KMS-11 (cell line): ENCODE measurements around the gene CACNA2D3.

Source experiments
- H2AFZ ChIP-seq: fragments of 200-600 bp; sonication (generic); 2 replicates; pipeline ENCODE4 v1.6.1; 2016; ENCODE audit warnings: antibody characterized with exemption, mixed run types, low read depth
- H3K27ac ChIP-seq: fragments of 200-600 bp; sonication (generic); 2 replicates; pipeline ENCODE4 v1.6.1; 2016; ENCODE audit warnings: mild to moderate bottlenecking, mixed run types
- H3K27me3 ChIP-seq: fragments of 200-600 bp; sonication (generic); 2 replicates; pipeline ENCODE4 v1.6.1; 2017; ENCODE audit warnings: mild to moderate bottlenecking, low read depth, mixed run types, moderate library complexity; ENCODE audit not compliant: insufficient read depth
- H3K36me3 ChIP-seq: fragments of 200-600 bp; sonication (generic); 2 replicates; pipeline ENCODE4 v1.6.1; 2017; ENCODE audit warnings: mild to moderate bottlenecking, mixed run types; ENCODE audit not compliant: insufficient read depth
- H3K4me1 ChIP-seq: fragments of 200-600 bp; sonication (generic); 2 replicates; pipeline ENCODE4 v1.6.1; 2016; ENCODE audit warnings: mild to moderate bottlenecking, low read depth, mixed run types; ENCODE audit not compliant: poor library complexity, severe bottlenecking
- H3K4me2 ChIP-seq: fragments of 200-600 bp; sonication (generic); 2 replicates; pipeline ENCODE4 v1.7.0; 2016; ENCODE audit warnings: mild to moderate bottlenecking, mixed run types
- H3K4me3 ChIP-seq: fragments of 200-600 bp; sonication (generic); IDR thresholded peaks from 2 replicates; pipeline ENCODE4 v1.6.1; 2017; ENCODE audit warnings: low read depth, low read length, mixed read lengths; ENCODE audit not compliant: insufficient read depth
- H3K79me2 ChIP-seq: fragments of 200-600 bp; sonication (generic); 2 replicates; pipeline ENCODE4 v1.6.1; 2016; ENCODE audit warnings: low read depth, mixed run types; ENCODE audit not compliant: insufficient read depth
- H3K9ac ChIP-seq: fragments of 200-600 bp; sonication (generic); 2 replicates; pipeline ENCODE4 v1.6.1; 2016; ENCODE audit warnings: mild to moderate bottlenecking, mixed run types
- H4K20me1 ChIP-seq: fragments of 200-600 bp; sonication (generic); 2 replicates; pipeline ENCODE4 v1.6.1; 2016; ENCODE audit warnings: mild to moderate bottlenecking, mixed run types; ENCODE audit not compliant: insufficient read depth
- TF ChIP-seq, protein P1 (sequence below): fragments of 200-600 bp; sonication (generic); conservative IDR thresholded peaks from 2 replicates; pipeline ENCODE4 v1.6.1; 2017; ENCODE audit warnings: low read depth, mild to moderate bottlenecking, antibody characterized with exemption, low read length, moderate library complexity, mixed read lengths

The CACNA2D3 gene

DNA sequence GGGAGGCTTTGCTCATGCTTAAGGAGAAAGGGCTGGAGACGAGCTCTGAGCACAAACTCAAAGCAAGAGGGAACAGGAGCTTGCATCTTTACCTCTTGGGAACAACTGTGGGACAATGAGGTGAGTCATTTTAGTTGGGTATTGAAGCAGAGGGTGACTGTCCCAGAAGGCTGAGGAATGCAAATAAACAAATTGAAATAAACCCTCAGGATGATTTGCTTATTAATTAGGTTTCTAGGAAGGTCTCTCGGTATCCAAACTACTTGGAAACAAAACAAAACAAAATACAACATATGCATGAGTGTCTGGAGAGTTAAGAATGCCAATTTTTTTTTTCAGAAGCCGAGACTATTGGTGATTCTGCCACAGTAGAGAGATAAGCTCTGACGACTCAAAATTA is 38.4 kb upstream of the CACNA2D3 start:
- no peak overlapping the region for H2AFZ ChIP-seq
- TF ChIP-seq, protein P1, sequence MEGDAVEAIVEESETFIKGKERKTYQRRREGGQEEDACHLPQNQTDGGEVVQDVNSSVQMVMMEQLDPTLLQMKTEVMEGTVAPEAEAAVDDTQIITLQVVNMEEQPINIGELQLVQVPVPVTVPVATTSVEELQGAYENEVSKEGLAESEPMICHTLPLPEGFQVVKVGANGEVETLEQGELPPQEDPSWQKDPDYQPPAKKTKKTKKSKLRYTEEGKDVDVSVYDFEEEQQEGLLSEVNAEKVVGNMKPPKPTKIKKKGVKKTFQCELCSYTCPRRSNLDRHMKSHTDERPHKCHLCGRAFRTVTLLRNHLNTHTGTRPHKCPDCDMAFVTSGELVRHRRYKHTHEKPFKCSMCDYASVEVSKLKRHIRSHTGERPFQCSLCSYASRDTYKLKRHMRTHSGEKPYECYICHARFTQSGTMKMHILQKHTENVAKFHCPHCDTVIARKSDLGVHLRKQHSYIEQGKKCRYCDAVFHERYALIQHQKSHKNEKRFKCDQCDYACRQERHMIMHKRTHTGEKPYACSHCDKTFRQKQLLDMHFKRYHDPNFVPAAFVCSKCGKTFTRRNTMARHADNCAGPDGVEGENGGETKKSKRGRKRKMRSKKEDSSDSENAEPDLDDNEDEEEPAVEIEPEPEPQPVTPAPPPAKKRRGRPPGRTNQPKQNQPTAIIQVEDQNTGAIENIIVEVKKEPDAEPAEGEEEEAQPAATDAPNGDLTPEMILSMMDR = no peak
- H3K27ac ChIP-seq = no peak overlapping the region
- no peaks in the 10 kb centered on the region for H3K27me3 ChIP-seq
- H3K36me3 ChIP-seq = no peaks in the 10 kb centered on the region
- no peak overlapping the region for H3K4me3 ChIP-seq
- H3K4me2 ChIP-seq = no peak overlapping the region
- no peaks in the 10 kb centered on the region for H3K79me2 ChIP-seq
- no peaks in the 10 kb centered on the region for H3K4me1 ChIP-seq
- H4K20me1 ChIP-seq = no peaks in the 10 kb centered on the region
- H3K9ac ChIP-seq = no peak overlapping the region

DNA sequence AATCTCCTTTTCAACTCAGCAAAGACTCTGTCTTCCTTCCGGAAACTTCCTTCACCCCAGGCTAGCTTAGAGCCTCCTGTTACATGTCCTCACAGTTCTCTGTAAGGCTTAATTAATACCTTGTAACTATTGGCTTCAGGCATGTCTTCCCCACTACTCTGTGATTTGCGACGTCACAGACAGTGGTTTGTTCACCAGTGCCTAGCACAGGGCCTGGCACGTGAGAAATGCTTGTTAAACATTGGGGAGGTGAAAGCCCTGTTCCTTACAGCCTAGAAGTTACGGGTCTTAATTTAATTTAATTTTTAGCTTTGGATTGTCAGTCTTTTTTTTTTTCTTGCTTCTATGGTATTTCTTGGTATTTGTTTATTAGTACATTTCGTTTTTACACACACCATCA is 36.4 kb upstream of the CACNA2D3 start:
- Histone ChIP-seq H3K4me1 (no peaks in the 10 kb centered on the region), H3K79me2 (no peaks in the 10 kb centered on the region), H3K4me2 (no peak overlapping the region), H3K4me3 (no peak overlapping the region), H2AFZ (no peak overlapping the region), H3K9ac (no peak overlapping the region), H3K27ac (no peak overlapping the region), H4K20me1 (no peaks in the 10 kb centered on the region), H3K36me3 (no peaks in the 10 kb centered on the region), H3K27me3 (no peaks in the 10 kb centered on the region)
- TF ChIP-seq, protein P1 = no peak

DNA sequence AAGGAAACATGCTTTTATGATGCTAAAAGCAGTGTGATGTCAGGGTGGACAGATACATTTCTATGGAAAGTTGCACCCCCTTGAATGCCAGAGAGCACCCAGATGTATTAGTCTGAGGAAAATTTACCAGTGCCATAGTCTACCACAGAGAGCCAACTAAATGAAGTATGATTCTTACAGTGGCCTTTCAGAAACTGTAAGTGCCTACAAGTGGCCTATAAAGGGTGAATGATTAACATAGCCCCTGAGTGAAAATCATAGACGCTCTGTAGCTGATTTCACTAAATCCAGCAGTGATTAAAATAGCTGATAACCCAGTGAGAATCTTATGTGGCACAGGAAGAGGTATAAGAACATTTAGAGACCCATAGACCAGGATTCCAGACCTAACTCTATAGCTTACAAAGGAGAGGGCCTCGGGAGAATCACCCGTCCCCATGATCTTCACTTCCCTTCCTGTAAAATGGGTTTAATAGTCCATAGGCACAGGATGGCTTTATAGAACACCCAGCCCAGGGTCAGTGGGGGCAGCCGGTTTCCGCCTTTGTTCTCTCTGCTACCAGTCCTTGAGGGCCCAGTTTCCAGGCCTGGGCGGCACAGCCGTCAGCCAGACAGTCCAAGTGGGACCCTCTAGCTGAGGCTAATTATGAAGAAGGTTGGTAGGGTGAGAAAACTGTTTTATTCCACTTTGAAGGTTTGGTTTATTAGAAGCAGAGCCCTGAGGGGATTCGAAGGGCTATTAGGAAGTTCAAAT is 35.5 kb upstream of the CACNA2D3 start:
- Histone ChIP-seq H3K4me3 (no peak overlapping the region), H3K4me2 (no peak overlapping the region)
- TF ChIP-seq, protein P1 = no peak

DNA sequence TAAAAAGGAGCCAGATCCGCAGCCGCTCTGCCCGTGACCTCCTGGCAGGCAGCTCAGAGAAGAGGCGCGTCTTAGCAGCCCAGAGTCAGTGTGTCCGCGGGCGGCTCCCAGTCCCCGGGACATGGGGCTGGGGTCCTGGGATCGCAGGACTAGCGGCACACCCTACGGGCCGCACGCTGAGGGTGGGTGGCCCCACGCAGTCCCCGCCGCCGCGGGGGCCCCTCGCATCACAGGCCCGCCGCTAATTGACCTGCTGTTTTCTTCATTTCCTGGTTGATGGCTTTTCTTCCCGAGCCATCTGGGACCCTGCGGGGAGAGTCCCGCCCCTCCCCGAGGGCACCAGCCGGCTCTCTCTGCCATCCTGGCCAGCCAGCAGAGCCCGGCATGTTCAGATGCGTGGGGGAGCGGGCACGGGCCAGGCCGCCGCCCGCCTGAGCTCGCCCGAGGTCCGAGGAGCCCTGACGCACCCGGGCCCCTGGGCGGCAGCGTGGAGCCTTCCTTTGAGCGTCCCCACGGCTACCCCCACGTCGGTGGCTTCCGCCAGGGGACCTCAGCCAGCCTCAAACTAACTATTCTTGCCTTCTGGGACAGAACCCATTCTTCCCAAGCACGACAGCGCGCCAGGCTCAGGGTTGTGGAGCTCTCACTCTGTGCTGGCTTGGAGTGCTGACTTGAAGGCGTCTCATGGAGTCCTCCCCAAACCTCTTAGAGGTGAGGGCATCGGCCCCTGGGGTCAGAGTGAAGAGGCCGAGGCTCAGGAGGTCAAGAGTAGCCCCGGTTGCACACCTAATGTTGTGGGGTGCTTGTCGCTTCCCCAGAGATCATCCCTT is 34.6 kb upstream of the CACNA2D3 start:
- no peaks in the 10 kb centered on the region for H3K36me3 ChIP-seq
- no peak overlapping the region for H2AFZ ChIP-seq
- no peak overlapping the region for H3K9ac ChIP-seq
- no peak overlapping the region for H3K4me3 ChIP-seq
- no peak overlapping the region for H3K27ac ChIP-seq
- no peaks in the 10 kb centered on the region for H3K79me2 ChIP-seq
- H3K27me3 ChIP-seq = no peaks in the 10 kb centered on the region
- TF ChIP-seq, protein P1 = no peak
- H4K20me1 ChIP-seq = no peaks in the 10 kb centered on the region
- no peak overlapping the region for H3K4me2 ChIP-seq
- H3K4me1 ChIP-seq = no peaks in the 10 kb centered on the region

More for the DNA sequence above, 35.5 kb upstream of the CACNA2D3 start:
- Histone ChIP-seq H3K27me3 (no peaks in the 10 kb centered on the region), H3K27ac (no peak overlapping the region), H3K4me1 (no peaks in the 10 kb centered on the region), H3K79me2 (no peaks in the 10 kb centered on the region), H3K9ac (no peak overlapping the region), H3K36me3 (no peaks in the 10 kb centered on the region), H4K20me1 (no peaks in the 10 kb centered on the region), H2AFZ (no peak overlapping the region)
